ENCODE results near the gene ABCF2. TPM values are rescaled to one million over a fixed set of nuclear protein-coding genes. Genes with fewer than 3 reads are reported as not detected.

The ABCF2 gene
- total and polyA plus RNA-seq, 7 experiments from 2014 or later, result 17.2 to 47.5 (median 27.7) TPM

- Mint-ChIP-seq H3K4me3 (peak overlapping the region in 3 of 10 donors; percentile 8 to 32 (median 22)), H3K4me1 (peaks cover 16 to 28% (median 22%) of the 10 kb centered on the region in 7 donors), H3K9me3 (no peaks in the 10 kb centered on the region), H3K27ac (peak overlapping the region in 1 of 9 donors; percentile 46), H3K36me3 (peaks cover 0 to 2% (median 0%) of the 10 kb centered on the region in 5 donors), H3K27me3 (peaks cover 0 to 25% (median 6%) of the 10 kb centered on the region in 5 donors)
- no peak overlapping the region for H3K4me3 ChIP-seq (ENCODE audit: low read length)
- H3K27me3 ChIP-seq (ENCODE audit: control insufficient read depth in 2 of 2, insufficient read depth in 2 of 2, low read length in 2 of 2), result no peaks in the 10 kb centered on the region
- no peak overlapping the region for H3K27ac ChIP-seq (ENCODE audit: low read depth, low read length)
- no peaks in the 10 kb centered on the region for H3K36me3 ChIP-seq (ENCODE audit: control insufficient read depth in 2 of 3, insufficient read depth in 3 of 3, low read length in 3 of 3)
- CTCF ChIA-PET, result no interaction called here
- POLR2A ChIA-PET, result no interaction called here
- H3K9me3 ChIP-seq (ENCODE audit: control insufficient read depth in 2 of 3, low read length in 3 of 3), result no peaks in the 10 kb centered on the region
- ATAC-seq (no peak), DNase-seq (no peak)
- H3K4me1 ChIP-seq (ENCODE audit: control insufficient read depth in 2 of 2, insufficient read depth in 2 of 2, low read length in 2 of 2), result peaks cover 15 to 20% of the 10 kb centered on the region in 2 donors
- intact Hi-C loops (cut with micrococcal nuclease), result no loop called here
These were observed 21.3 kb downstream of the ABCF2 start for GRCh38 chr7:151205730-151206129.

GRCh38 chr7:151204383-151205032 lies 22.5 kb downstream of the ABCF2 start:
- Mint-ChIP-seq H3K27me3 (peaks cover 0 to 25% (median 6%) of the 10 kb centered on the region in 5 donors), H3K27ac (no peak overlapping the region), H3K36me3 (no peaks in the 10 kb centered on the region), H3K4me1 (peaks cover 16 to 28% (median 22%) of the 10 kb centered on the region in 7 donors), H3K9me3 (no peaks in the 10 kb centered on the region), H3K4me3 (no peak overlapping the region)
- CTCF ChIA-PET, result interaction anchor here (1.0 kb wide), 1 partner anchor 100 kb away, joined by 3 read pairs; no protein-coding TSS in a partner anchor
- DNase-seq, result no peak
- ATAC-seq, result no peak
- intact Hi-C loops (cut with micrococcal nuclease), result no loop called here
- Histone ChIP-seq H3K4me3 (ENCODE audit: low read length) (no peak overlapping the region), H3K4me1 (ENCODE audit: control insufficient read depth in 2 of 2, insufficient read depth in 2 of 2, low read length in 2 of 2) (peaks cover 15 to 20% of the 10 kb centered on the region in 2 donors), H3K9me3 (ENCODE audit: control insufficient read depth in 2 of 3, low read length in 3 of 3) (no peaks in the 10 kb centered on the region), H3K27me3 (ENCODE audit: control insufficient read depth in 2 of 2, insufficient read depth in 2 of 2, low read length in 2 of 2) (no peaks in the 10 kb centered on the region), H3K36me3 (ENCODE audit: control insufficient read depth in 2 of 3, insufficient read depth in 3 of 3, low read length in 3 of 3) (no peaks in the 10 kb centered on the region), H3K27ac (ENCODE audit: low read depth, low read length) (no peak overlapping the region)
- POLR2A ChIA-PET, result no interaction called here

- H3K4me3 Mint-ChIP-seq, result no peak overlapping the region
- ATAC-seq (no peak), DNase-seq (no peak)
- POLR2A ChIA-PET, result no interaction called here
- peaks cover 0 to 25% (median 6%) of the 10 kb centered on the region in 5 donors for H3K27me3 Mint-ChIP-seq
- no peak overlapping the region for H3K27ac ChIP-seq (ENCODE audit: low read depth, low read length)
- intact Hi-C loops (cut with micrococcal nuclease), result no loop called here
- CTCF ChIA-PET, result no interaction called here
- H3K9me3 Mint-ChIP-seq, result no peaks in the 10 kb centered on the region
- H3K27me3 ChIP-seq (ENCODE audit: control insufficient read depth in 2 of 2, insufficient read depth in 2 of 2, low read length in 2 of 2), result no peaks in the 10 kb centered on the region
- H3K4me1 Mint-ChIP-seq, result peaks cover 14 to 20% (median 20%) of the 10 kb centered on the region in 7 donors
- H3K9me3 ChIP-seq (ENCODE audit: control insufficient read depth in 2 of 3, low read length in 3 of 3), result no peaks in the 10 kb centered on the region
- H3K36me3 Mint-ChIP-seq, result no peaks in the 10 kb centered on the region
- H3K27ac Mint-ChIP-seq, result no peak overlapping the region
- H3K36me3 ChIP-seq (ENCODE audit: control insufficient read depth in 2 of 3, insufficient read depth in 3 of 3, low read length in 3 of 3), result no peaks in the 10 kb centered on the region
- peaks cover 13 to 17% of the 10 kb centered on the region in 2 donors for H3K4me1 ChIP-seq (ENCODE audit: control insufficient read depth in 2 of 2, insufficient read depth in 2 of 2, low read length in 2 of 2)
- H3K4me3 ChIP-seq (ENCODE audit: low read length), result no peak overlapping the region
These were observed 24.2 kb downstream of the ABCF2 start for GRCh38 chr7:151202836-151203235.

GRCh38 chr7:151201751-151202150 lies 25.3 kb downstream of the ABCF2 start:
- H3K4me1 ChIP-seq (ENCODE audit: control insufficient read depth in 2 of 2, insufficient read depth in 2 of 2, low read length in 2 of 2), result peaks cover 2 to 8% of the 10 kb centered on the region in 2 donors
- intact Hi-C loops (cut with micrococcal nuclease), result no loop called here
- H3K4me3 ChIP-seq (ENCODE audit: low read length), result no peak overlapping the region
- Mint-ChIP-seq H3K27me3 (peaks cover 0 to 24% (median 6%) of the 10 kb centered on the region in 5 donors), H3K9me3 (no peaks in the 10 kb centered on the region), H3K36me3 (no peaks in the 10 kb centered on the region), H3K4me3 (no peak overlapping the region), H3K27ac (no peak overlapping the region), H3K4me1 (peaks cover 4 to 11% (median 9%) of the 10 kb centered on the region in 7 donors)
- H3K27ac ChIP-seq (ENCODE audit: low read depth, low read length), result no peak overlapping the region
- no peaks in the 10 kb centered on the region for H3K27me3 ChIP-seq (ENCODE audit: control insufficient read depth in 2 of 2, insufficient read depth in 2 of 2, low read length in 2 of 2)
- ATAC-seq (no peak), DNase-seq (no peak)
- ChIA-PET POLR2A (no interaction called here), CTCF (no interaction called here)
- no peaks in the 10 kb centered on the region for H3K36me3 ChIP-seq (ENCODE audit: control insufficient read depth in 2 of 3, insufficient read depth in 3 of 3, low read length in 3 of 3)
- H3K9me3 ChIP-seq (ENCODE audit: control insufficient read depth in 2 of 3, low read length in 3 of 3), result no peaks in the 10 kb centered on the region

DNA sequence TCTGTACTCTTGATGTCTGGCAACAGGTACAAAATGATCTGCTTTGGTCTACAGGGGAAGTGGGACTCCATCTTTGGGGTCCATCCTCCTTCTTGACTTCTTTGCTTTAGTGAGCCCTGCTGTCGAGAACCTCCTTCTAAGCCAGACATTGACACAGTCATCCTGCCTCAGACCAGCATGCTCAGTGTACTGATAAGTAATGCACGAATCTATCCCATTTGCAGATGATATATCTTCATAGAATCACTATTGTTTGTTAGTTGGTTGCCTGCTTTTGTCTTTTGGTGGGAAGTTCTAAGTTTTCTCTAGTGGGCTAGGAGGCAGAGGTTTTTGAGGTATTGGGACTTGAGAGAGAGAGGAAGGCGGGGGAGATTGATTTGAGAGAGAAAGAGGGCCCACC lies 25.7 kb downstream of the ABCF2 start:
- Histone ChIP-seq H3K27ac (ENCODE audit: low read depth, low read length) (no peak overlapping the region), H3K4me3 (ENCODE audit: low read length) (no peak overlapping the region), H3K27me3 (ENCODE audit: control insufficient read depth in 2 of 2, insufficient read depth in 2 of 2, low read length in 2 of 2) (no peaks in the 10 kb centered on the region), H3K4me1 (ENCODE audit: control insufficient read depth in 2 of 2, insufficient read depth in 2 of 2, low read length in 2 of 2) (peaks cover 0 to 4% of the 10 kb centered on the region in 2 donors), H3K36me3 (ENCODE audit: control insufficient read depth in 2 of 3, insufficient read depth in 3 of 3, low read length in 3 of 3) (no peaks in the 10 kb centered on the region), H3K9me3 (ENCODE audit: control insufficient read depth in 2 of 3, low read length in 3 of 3) (no peaks in the 10 kb centered on the region)
- Mint-ChIP-seq H3K4me1 (peaks cover 0 to 8% (median 5%) of the 10 kb centered on the region in 7 donors), H3K4me3 (no peak overlapping the region), H3K27me3 (peaks cover 0 to 22% (median 6%) of the 10 kb centered on the region in 5 donors), H3K36me3 (no peaks in the 10 kb centered on the region), H3K27ac (no peak overlapping the region), H3K9me3 (no peaks in the 10 kb centered on the region)
- intact Hi-C loops (cut with micrococcal nuclease), result no loop called here
- no peak for ATAC-seq
- CTCF ChIA-PET, result no interaction called here
- POLR2A ChIA-PET, result no interaction called here
- no peak for DNase-seq

DNA sequence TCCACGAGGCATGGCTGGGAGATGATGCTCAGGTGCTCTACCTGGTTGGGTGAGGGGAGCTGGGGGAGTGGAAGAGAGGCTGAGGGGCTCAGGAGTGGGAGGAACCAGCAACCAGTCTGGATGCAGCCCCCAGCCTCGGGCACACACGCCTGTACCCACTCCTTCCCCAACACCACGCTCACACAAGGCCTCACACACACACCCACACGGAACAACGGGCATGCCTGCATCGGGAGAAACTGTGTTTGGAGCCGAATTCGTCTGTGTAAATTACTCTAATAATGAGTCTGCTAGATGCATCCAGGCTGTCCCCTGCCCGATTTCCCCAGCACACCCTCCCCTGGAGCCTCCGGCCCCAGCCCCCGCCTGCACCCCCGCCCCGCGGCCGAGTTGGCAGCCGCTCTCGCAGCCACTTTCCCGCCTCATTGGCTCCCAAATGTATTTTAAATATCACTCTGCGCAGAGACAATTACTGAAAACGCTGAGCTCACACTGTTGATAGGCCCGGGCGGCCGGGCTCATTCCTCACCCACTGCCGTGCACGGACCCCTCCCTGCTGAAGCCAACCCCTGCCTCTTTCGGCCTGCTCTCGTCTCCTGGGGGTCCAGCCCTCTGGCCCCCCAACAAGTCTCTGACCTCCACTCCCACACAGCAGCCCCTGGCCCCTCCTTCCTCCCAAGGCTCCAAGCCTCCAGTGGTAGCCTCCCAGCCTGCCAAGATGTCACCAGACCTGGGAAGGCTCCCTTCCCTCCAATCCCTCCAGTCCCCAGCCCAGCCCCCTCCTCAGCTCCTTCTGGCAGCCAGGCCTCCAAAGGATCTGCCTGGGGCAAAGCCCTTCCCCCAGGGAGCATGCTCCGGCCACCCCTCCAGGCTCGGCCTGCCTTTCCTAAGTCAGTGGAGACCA lies 27.8 kb downstream of the ABCF2 start:
- Histone ChIP-seq H3K4me3 (ENCODE audit: low read length) (no peak overlapping the region), H3K27ac (ENCODE audit: low read depth, low read length) (no peak overlapping the region), H3K27me3 (ENCODE audit: control insufficient read depth in 2 of 2, insufficient read depth in 2 of 2, low read length in 2 of 2) (no peaks in the 10 kb centered on the region), H3K36me3 (ENCODE audit: control insufficient read depth in 2 of 3, insufficient read depth in 3 of 3, low read length in 3 of 3) (no peaks in the 10 kb centered on the region), H3K9me3 (ENCODE audit: control insufficient read depth in 2 of 3, low read length in 3 of 3) (no peaks in the 10 kb centered on the region), H3K4me1 (ENCODE audit: control insufficient read depth in 2 of 2, insufficient read depth in 2 of 2, low read length in 2 of 2) (no peaks in the 10 kb centered on the region)
- intact Hi-C loops (cut with micrococcal nuclease), result no loop called here
- DNase-seq (no peak), ATAC-seq (no peak)
- ChIA-PET POLR2A (no interaction called here), CTCF (no interaction called here)
- Mint-ChIP-seq H3K27me3 (peaks cover 0 to 17% (median 6%) of the 10 kb centered on the region in 5 donors), H3K4me3 (no peak overlapping the region), H3K9me3 (no peaks in the 10 kb centered on the region), H3K4me1 (peaks cover 0 to 3% (median under 1%) of the 10 kb centered on the region in 7 donors), H3K36me3 (no peaks in the 10 kb centered on the region), H3K27ac (no peak overlapping the region)

Data from naive thymus-derived CD4-positive, alpha-beta T cell (primary cell).